ENCODE measurements around the gene ADCY5.

GRCh38 chr3:123283074-123283473 lies 165.8 kb downstream of the ADCY5 start:
- TF ChIP-seq ZNF24 (tag by site-specific recombination; IDR thresholded peaks at IDR 0.05) (no peak), KLF10 (tag by site-specific recombination; IDR thresholded peaks at IDR 0.05) (no peak), BCL6B (tag by site-specific recombination; IDR thresholded peaks at IDR 0.05) (no peak), CTCF (tag by site-specific recombination; IDR thresholded peaks at IDR 0.05) (no peak), ZNF121 (tag by site-specific recombination; IDR thresholded peaks at IDR 0.05) (no peak), PBX3 (CRISPR knock-in tag; IDR thresholded peaks at IDR 0.05) (no peak), BCL11B (tag by site-specific recombination; IDR thresholded peaks at IDR 0.05; ENCODE audit: low read depth) (no peak), ZNF529 (tag by site-specific recombination; IDR thresholded peaks at IDR 0.05; ENCODE audit: insufficient replicate concordance) (no peak), ZNF747 (tag by site-specific recombination; IDR thresholded peaks at IDR 0.05) (no peak), ZNF629 (tag by site-specific recombination; IDR thresholded peaks at IDR 0.05) (no peak), ZNF280D (tag by site-specific recombination; IDR thresholded peaks at IDR 0.05) (no peak), PRDM10 (tag by site-specific recombination; IDR thresholded peaks at IDR 0.05) (no peak), YY1 (tag by site-specific recombination; IDR thresholded peaks at IDR 0.05) (no peak), ZNF311 (tag by site-specific recombination; IDR thresholded peaks at IDR 0.05; ENCODE audit: borderline replicate concordance) (no peak)
